GM18502 (cell line): Measurements from ENCODE around the gene NDUFAF4.
A peak's percentile ranks its signal among the peaks of the same experiment; 100 is the strongest.

Experiments used
- ATAC-seq: cut with Tn5 transposase; IDR thresholded peaks from one replicate; pipeline ENCODE4 v1.9.1; 2021; ENCODE audit warnings: mild to moderate bottlenecking; ENCODE audit not compliant: unreplicated experiment, poor library complexity

The NDUFAF4 gene

GRCh38 chr6:96897396-96898240, at the start of gene NDUFAF4:
TSS of gene NDUFAF4 (minus strand) at chr6:96897891. CDS start at chr6:96897801, 90 bp downstream.
- ATAC-seq, result peak; percentile 92

DNA sequence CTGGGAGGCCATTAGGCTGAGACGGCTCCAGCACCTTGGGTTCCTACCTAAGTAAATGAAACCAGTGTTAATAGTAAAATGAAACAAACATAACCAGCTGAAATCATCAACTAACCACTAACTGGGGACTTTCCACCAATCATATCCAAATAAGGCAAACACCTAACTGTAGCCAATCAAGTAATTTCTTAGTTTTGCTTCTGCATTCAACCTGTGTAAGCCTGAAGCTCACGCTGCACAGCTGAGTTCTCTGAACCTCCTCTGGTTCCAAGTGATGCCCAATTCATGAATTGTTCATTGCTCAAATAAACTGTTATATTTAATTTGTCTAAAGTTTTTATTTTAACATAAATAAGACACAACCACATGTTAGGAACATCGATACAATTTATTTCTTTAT, 49.4 kb upstream of the NDUFAF4 start:
- peak; percentile 94 for ATAC-seq

DNA sequence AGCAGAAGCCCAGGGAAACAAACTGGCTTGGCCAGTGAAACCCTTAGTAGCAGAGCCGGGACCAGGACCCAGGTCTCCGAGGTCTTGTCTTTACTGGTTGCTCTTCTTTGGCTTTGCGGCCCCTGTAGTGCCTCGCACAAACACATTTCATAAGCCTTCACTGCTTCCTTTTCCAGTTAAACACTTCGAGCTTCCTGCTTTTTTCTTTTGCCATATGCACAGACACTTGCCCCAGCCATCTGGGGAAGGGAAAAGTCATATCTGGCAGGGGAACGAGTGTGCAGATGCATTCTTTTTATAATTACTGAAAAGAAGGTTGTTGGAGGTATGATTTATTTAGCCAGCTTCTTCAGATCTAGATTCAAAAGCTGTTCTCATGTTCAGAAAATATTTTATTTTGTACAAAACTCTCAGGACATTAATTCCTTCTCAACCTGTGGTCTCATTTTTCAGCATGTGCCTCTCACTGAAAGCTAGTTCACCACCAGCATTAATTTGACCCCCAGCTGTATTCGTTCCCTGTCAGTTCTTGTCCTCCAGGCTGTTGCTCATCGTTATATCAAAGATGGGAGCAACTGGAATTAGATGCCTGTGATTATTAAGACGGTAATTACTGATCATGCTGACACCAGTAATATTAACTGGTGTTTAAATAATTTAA, 46.0 kb upstream of the NDUFAF4 start:
- ATAC-seq, result no peak

DNA sequence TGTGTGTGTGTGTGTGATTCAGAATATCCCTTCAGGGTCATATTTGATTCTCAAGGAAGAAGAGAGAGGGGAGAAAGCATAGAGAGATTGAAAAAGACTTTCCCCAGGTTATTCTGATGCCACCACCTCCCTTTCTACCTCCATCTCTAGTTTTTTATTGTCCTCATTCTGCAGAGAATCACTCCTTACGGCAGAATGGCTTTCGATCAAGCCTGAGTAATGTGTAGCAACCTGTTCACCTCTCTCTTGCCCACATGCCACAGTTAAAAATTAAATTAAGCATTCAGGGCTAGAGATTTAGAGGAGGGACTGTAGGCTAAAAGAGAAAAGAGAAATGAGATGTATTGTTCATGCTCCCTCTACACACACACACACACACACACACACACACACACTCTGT, 45.0 kb upstream of the NDUFAF4 start:
- no peak for ATAC-seq

DNA sequence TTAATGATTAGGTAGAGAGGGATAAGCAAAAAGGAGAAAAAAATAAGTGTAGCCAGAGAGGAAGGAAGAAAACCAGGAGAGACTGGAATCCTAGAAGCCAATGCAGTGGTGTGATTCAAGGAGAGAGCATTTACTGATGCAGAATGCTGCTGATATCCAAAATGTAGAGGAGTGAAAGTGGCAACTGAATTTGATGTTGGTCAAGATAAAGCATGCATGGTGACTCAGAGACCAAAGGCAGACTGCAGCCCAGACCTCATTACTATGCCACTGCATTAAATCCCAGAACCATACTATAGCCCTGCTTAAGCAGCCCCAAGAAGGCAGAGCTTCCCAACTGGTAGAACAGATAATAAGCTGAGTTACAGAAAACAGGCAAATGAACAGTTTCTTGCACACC, 42.6 kb upstream of the NDUFAF4 start:
- ATAC-seq, result no peak

- no peak for ATAC-seq
These were observed 41.5 kb upstream of the NDUFAF4 start for GRCh38 chr6:96939007-96939805.

DNA sequence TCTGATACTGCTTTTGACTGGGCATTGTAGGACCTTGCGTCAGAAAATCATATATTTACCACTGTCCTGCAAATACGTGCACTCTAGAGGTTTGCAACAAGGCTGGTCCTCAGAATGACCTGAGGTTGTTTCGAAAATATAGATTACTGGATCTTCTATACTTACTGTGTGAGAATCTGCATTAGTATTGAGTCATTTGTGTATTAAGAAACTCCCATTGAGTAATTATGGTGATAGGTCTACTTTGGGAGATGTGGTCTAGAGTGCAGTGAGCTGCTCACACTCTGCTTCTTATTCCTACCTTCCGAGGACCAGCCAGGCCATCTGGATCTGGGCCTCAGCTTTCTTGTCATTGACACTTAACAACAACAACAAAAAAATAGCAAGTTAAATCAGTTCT, 36.4 kb upstream of the NDUFAF4 start:
- no peak for ATAC-seq

DNA sequence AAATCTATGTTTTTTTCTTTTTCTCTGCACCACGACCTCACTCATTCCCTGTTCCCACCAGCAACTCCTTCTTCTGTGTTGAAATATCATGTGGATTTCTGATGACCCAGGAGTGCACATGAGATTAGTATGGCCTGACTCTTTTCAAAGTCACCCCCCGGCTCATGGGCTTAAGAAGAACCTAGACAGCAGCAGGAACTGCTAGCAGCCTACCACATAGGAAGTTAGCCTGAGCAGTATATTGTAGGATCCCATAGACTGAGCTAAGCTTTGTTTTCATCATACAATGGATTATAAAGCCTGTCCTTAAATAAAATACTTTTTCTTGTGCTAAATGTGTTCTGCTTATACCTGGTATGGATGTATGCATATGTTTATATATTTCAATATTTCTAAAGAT, 33.5 kb upstream of the NDUFAF4 start:
- ATAC-seq, result no peak

GRCh38 chr6:96929741-96930140, 32.0 kb upstream of the NDUFAF4 start:
- ATAC-seq, result no peak

DNA sequence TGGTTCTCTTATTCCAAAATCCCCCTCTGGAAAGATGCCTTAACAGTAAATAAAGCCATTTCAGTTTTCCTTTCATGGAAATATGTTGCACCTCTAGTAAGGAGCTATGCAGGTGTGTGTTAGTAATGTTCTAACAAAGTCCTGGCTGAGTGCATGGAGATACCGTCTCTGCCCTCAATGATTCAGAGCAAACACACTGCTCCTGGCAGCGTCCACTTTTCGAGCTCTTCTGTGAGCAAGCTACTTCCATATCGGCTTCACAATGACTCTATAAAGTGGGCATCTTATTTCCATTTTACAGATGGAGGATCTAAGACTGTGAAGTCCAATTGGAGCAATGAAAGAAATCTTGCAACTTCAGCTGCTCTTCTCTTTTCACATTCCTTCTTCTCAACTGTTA, 30.0 kb upstream of the NDUFAF4 start:
- no peak for ATAC-seq

DNA sequence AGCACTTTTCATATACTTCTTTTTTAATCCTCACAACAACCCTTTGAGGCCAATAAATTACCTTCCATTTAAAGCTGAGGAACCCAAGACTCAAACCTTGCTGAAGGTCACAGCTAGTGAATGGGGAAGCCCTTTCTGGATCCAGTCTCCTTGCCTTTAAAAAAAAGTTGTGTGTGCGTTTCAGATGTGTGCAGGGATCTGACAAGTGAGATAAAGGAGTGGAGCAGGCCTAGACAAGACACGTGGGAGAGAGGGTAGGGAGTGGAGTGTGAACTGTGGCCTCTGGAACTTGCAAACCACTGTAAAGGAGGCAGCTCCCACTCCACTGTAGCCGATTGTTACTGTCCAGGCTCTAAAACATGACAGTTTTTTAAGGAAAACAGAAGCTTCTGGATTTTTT, 28.7 kb upstream of the NDUFAF4 start:
- no peak for ATAC-seq

- no peak for ATAC-seq
These were observed 27.6 kb upstream of the NDUFAF4 start for GRCh38 chr6:96925290-96925687.

DNA sequence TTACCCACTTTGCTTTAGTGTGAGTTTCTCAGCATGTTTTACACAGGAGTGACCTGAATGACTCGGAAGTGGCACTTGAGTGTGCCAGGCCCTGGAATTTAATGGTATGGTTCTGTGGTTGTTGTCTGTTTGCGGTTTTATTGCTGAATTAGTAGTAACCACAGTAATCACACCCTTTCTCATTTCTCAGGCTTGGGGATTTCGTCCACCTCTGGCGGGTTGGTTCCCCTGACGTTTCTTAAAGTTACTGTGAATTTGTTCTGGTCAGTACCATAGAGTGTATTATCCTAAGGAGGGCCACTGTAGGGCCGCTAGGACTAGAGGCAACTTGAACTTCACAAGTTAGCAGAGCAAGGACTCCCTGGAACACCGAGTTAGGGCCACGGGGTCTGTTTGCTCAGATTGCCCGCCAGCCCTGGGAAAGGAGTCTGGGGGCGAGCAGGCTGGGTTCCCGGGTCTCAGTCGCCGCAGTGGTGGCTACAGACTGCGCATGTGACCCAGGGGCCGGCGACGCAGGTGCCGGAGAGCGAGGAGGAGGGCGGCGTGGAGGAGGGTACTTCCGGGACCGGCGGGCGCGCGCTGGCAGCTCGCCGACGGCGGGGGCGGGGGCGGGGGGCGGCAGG, 26.3 kb upstream of the NDUFAF4 start:
- ATAC-seq, result peak; percentile 84

- ATAC-seq, result no peak
These were observed 25.7 kb upstream of the NDUFAF4 start for GRCh38 chr6:96923400-96923799.

GRCh38 chr6:96917098-96917497, 19.4 kb upstream of the NDUFAF4 start:
- no peak for ATAC-seq

DNA sequence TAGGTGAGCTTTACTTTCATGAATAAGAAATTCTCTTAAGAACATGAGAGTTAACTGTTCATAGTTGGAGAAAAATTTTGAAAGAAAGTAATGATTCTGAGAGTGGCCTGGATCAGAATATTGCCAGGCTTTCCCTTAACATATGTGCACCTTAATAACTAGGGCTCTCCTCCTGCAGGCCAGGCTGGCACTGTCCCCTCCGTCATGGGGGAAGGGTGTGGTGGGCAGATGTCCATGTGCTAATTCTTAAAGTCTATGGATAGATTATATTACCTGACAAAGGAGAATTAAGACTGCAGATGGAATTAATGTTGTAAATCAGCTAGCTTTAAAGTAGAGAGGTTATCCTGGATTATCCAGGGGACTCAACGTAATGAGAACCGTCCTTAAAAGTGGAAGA, 15.9 kb upstream of the NDUFAF4 start:
- ATAC-seq, result no peak

- ATAC-seq, result no peak
These were observed 14.1 kb upstream of the NDUFAF4 start for GRCh38 chr6:96911751-96912150.

- no peak for ATAC-seq
These were observed 13.5 kb upstream of the NDUFAF4 start for GRCh38 chr6:96911171-96911570.

GRCh38 chr6:96909811-96910210, 12.1 kb upstream of the NDUFAF4 start:
- ATAC-seq, result no peak

- peak; percentile 98 for ATAC-seq
These were observed 9.8 kb upstream of the NDUFAF4 start for GRCh38 chr6:96907498-96907897.

GRCh38 chr6:96900873-96901272, 3.2 kb upstream of the NDUFAF4 start:
- ATAC-seq, result no peak
